ENCODE data around the gene ZNF20.
A peak's percentile ranks its signal among the peaks of the same experiment; 100 is the strongest.
"Not testable (repeated sequence)": the region's sequence is repeated elsewhere in the genome, so short reads cannot be mapped to it uniquely, and the experiment has no call there.

ZNF20 gene

DNA sequence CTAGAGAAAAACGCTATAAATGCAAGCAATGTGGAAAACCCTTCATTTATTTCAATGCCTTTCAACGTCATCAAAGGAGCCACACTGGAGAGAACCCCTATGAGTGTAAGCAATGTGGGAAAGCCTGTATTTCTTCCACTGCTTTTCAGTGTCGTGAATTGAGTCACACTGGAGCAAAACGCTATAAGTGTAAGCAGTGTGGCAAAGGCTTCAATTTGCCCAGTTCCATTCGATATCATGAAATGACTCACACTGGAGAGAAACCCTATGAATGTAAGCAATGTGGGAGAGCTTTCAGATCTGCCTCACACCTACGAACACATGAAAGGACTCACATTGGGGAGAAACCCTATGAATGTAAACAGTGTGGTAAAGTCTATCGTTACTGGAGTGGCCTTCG is 27.4 kb downstream of the ZNF20 start:
- no peak for DNase-seq (ENCODE audit: low read depth)

DNA sequence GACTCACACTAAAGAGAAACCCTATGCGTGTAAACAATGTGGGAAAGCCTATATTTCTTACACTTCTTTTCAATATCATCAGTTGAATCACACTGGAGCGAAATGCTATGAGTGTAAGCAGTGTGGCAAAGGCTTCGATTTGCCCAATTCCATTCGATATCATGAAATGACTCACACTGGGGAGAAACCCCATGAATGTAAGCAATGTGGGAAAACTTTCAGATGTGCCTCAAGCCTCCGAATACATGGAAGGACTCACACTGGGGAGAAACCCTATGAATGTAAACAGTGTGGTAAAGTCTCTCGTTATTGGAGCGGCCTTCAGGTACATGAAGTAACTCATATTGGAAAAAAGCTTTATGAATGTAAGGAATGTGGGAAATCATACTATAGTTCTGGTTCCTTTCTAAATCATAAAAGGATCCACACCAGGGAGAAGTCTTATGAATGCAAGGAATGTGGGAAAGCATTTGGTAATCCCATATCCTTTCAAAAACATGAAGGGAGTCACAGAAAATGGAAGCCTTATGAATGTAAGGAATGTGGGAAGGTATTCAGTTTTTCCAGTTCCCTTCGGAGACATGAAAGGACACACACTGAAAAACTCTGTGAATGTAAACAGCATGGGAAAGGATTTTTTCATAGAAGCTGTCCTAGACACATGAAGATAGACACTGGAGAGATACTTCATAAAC is 28.1 kb downstream of the ZNF20 start:
- DNase-seq (ENCODE audit: low read depth), result no peak

DNA sequence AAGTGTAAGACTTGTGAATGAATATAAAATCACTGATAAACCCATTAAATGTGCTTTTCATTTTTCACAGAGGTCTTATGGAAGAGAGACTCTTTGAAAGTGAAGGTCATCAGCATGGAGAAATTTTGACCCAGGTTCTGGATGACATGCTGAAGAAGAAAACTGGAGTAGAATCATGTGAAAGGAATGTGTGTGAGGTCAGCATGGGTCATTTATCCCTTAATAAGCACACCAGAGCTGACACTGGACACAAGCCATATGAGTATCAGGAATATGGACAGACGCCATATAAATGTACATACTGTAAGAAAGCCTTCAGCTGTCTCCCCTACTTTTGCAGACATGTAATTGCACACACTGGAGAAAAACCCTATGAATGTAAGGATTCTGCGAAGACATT is 29.0 kb downstream of the ZNF20 start:
- no peak for DNase-seq (ENCODE audit: low read depth)

DNA sequence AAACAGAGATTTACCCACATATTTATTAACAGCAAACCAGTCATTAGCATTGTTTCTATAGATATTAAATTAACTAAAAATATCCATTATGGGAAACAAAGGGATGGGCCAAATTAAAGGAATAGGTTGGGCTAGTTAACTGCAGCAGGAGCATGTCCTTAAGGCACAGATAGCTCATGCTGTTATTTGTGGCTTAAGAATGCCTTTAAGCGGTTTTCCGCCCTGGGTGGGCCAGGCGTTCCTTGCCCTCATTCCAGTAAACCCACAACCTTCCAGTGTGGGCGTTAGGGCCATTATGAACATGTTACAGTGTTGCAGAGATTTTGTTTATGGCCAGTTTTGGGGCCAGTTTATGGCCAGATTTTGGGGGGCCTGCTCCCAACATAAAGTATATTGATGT is 36.2 kb downstream of the ZNF20 start:
- DNase-seq (ENCODE audit: low read depth), result not testable (repeated sequence)

DNA sequence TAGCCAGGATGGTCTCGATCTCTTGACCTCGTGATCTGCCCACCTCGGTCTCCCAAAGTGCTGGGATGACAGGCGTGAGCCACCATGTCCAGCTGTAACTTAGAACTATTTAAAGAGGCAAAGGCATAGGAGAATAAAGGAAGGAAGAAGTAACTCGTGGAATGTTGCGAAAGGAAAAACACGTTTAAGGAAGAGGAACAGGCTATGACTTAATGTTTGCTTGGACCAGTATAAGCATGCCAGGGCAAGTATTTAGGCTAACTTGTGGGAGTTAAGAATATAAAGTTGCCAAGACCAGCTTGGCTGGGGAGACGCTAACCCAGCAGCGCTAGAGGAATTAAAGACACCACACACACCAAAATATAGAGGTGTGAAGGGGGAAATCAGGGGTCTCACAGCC is 42.1 kb downstream of the ZNF20 start:
- no peak for DNase-seq (ENCODE audit: low read depth)

DNA sequence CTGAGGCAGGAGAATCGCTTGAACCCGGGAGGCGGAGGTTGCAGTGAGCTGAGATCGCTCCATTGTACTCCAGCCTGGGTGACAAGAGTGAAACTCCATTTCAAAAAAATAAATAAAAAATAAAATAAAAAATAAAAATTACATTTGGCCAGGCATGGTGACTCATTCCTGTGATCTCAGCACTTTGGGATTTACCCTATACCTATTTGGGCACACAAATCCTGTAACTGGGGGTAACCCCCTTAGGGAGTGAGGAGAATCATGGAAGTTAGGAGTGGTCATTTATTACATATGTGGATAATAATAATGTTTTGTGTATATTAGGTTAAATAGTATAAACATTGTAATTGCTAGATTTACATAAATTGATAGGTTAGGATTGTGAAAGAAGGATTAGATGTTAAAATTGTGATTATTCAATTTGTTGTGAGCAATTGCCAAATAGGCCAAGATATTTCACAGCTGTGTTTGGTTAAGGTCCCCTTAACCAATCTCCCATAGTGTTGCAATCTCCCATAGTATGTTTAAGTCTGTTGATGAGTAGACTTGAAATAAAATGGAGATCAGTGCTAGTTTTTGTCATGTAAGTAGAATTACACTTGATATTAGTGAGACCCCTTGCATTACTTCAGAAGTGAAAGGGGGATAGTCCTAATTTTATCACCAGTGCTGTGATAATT is 44.9 kb downstream of the ZNF20 start:
- DNase-seq (ENCODE audit: low read depth), result no peak

DNA sequence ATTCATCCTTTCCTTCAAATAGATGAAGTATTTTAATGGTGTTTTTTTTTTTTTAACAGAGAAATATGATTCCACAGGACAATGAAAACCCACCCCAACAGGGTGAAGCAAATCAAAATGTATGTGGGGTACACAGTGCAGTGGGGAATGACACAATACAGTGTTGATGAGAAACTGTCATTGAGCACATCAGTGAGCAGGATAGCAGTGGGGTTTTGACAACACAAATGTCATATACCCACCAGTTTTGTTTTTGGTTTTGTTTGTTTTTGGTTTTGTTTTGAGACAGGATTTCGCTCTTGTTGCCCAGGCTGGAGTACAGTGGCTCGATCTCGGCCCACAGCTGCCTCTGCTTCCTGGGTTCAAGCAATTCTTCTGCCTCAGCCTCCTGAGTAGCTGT is 46.4 kb downstream of the ZNF20 start:
- no peak for DNase-seq (ENCODE audit: low read depth)

DNA sequence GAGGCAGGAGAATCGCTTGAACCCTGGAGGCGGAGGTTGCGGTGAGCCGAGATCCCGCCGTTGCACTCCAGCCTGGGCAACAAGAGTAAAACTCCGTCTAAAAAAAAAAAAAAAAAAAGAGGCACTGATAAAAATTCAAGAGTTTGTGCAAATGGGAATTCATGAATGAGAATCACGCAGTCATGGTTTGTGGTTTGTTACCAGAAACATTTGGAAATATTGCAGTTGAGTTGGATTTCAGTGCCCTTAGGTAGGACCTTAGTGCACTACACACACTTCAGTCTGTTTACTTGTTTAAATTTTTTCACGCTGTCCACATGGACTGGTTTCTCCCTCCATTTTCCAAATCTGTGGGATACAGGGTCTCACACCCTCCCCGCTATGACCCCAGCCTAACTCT is 47.2 kb downstream of the ZNF20 start:
- no peak for DNase-seq (ENCODE audit: low read depth)

DNA sequence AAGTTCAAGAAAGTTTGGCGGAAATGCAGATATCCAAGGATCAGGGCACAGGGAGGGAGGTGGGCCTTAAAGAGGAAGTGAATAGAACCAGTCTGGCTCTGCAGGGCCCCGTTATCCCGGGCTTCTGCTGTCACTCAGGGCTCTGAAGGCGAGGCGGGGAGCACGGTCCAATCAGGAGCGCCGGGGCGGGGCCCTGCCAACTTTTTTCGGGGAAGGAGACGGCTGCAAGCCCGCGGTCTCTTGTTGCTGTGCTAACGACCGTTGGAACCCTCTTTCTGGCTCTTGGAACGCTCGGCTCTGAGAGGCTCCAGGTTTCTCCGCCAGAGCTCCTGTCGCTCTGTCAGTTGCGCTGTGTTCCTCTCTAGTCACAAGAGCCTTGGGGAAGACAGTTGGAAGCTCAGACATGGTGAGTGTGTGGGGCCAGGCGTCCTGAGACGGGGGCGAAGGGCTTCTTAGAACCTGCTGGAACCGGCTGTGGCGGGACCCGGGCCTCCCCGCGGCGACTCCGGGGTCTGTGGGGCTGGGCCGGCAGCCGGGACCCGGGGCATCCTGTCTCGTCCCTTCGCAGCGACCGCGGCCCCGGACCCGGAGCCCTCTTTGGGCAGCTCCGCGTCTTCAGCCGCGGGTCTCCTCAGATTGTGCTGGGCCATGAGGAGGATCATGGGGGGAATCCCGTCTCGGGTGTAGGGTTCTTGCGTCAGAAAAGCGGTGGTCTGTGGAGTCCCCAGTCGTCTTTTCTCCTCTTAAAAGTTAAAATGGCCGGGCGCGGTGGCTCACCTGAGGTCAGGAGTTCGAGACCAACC is 47.9 kb downstream of the ZNF20 start:
- DNase-seq (ENCODE audit: low read depth), result peak; percentile 84

DNA sequence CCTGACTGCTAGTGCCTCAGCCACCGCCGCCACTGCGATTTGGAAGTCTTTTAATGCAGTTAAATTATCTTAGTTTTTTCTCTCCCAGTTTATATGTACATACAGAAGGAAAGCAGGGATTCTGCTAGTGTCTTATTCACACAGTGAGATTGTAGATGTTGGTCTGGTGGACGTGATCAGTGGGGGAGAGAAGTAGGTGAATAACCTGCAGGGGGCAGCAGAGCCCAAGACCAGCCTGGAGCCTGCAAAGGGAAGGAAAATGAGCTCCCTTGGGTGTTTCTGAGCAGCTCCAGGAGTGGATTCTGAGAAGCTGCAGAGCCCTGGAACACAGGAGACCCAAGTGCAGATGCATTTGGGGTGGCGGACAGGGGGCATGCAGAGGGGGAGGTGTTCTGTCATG is 49.3 kb downstream of the ZNF20 start:
- peak; percentile 65 for DNase-seq (ENCODE audit: low read depth)

DNA sequence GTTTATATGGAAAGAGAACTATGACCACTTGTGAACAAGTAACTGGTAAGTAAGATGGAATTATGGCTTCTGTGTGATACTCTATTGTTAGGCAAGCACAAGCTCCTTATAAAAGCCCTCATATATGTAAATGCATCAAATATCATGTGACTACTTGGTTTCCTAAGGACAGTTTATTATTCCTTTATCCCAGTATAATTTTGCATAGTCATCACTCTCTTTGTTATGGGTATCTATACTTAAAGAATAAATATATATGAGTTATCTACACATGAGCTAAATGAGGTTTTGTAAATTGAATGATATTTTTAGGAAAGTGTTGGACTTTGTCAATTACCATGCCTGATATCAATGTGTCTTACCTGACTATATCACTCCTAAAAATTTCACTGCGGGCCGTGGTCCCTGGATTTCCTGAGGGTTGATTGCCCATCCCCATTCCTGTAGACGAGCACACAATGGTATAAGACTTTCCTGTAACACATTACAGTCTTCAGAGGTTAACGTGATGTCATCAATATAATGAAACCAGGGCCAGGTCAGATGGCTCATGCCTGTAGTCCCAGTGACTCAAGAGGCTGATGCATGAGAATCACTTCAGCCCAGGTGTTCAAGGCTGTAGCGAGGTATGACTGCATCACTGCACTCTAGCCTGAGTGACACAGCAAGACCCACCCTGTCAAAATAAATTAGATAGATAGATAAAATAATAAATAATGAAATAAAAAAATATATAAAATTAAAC is 54.9 kb downstream of the ZNF20 start:
- DNase-seq (ENCODE audit: low read depth), result no peak

DNA sequence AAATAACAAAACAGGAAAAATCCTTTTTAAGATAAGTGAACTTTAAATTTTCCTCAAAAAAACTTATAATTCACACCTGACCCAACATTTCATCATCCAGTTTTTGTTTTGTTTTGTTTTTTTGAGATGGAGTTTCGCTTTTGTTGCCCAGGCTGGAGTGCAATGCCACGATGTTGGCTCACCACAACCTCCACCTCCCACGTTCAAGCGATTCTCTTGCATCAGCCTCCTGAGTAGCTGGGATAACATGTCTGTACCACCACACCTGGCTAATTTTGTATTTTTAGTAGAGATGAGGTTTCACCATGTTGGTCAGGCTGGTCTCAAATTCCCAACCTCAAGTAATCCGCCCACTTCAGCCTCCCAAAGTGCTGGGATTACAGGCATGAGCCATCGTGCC is 56.8 kb downstream of the ZNF20 start:
- not testable (repeated sequence) for DNase-seq (ENCODE audit: low read depth)
